Right cardiac atrium (tissue), 5 donors: ENCODE measurements around the gene ZHX3. TPM values are rescaled to one million over a fixed set of nuclear protein-coding genes. Genes with fewer than 3 reads are reported as not detected.
A peak's percentile ranks its signal among the peaks of the same experiment; 100 is the strongest.

Experiments
- ATAC-seq, 2 donors: fragments of 200-7000 bp; cut with Tn5 transposase; one replicate each; pipeline versions ENCODE4 v1.8.0 to v1.9.1; 2020; ENCODE audit warnings: moderate library complexity in 2 of 2, mild to moderate bottlenecking in 1 of 2
- DNase-seq, 3 donors: peaks; one replicate each; pipeline ENCODE4 v3.0.0-alpha.2; 2020
- H3K27ac ChIP-seq: one replicate; pipeline ENCODE4 v1.5.1; 2013; ENCODE audit warnings: mild to moderate bottlenecking, low read length, control low read depth, moderate library complexity
- H3K27me3 ChIP-seq: one replicate; pipeline ENCODE4 v1.6.1; 2013; ENCODE audit not compliant: control insufficient read depth, insufficient read depth
- H3K4me1 ChIP-seq: one replicate; pipeline ENCODE4 v1.6.1; 2013; ENCODE audit warnings: low read length; ENCODE audit not compliant: control insufficient read depth, insufficient read depth
- H3K4me3 ChIP-seq: one replicate; pipeline ENCODE4 v1.5.1; 2013; ENCODE audit warnings: low read length, control low read depth
- H3K9me3 ChIP-seq: one replicate; pipeline ENCODE4 v1.6.1; 2013; ENCODE audit warnings: low read length; ENCODE audit not compliant: control insufficient read depth
- WGBS: extraction: QIAGEN DNeasy Blood & Tissue Kit; methylation state at CpG from one replicate; pipeline ENCODE4 v1.1.7; 2013; 5-methylcytosine and 5-hydroxymethylcytosine counted together
- intact Hi-C, 4 donors: fragments of 100-400 bp; cut with DNase I; formaldehyde crosslinking; loops; one replicate each; pipeline versions ENCODE4 v1.11.0 to v1.14.0; 2022 to 2023
- polyA plus RNA-seq: library from polyadenylated mRNA; stranded (reverse); fragments of 200-250 nt; gene quantifications from one replicate; pipeline ENCODE4 v1.2.3, GENCODE V29; 2013
- total RNA-seq, 4 donors: library from RNA; stranded (reverse); fragmentation: NEBNext Ultra II Directional; extraction: Animal tissue kit (Norgen Biotek cat#: 25700); gene quantifications; one replicate each; pipeline ENCODE4 v1.2.1, GENCODE V29; 2021
- donor health status: healthy with polysubstance abuse.
- donor health status: DM: no; HTN: yes; CAD: no.
- donor health status: DM: no; HTN: no; CAD: no.
- donor health status: DM: no; HTN: yes; CAD: no; lungs with severe emphysema.
- donor health status: DM: yes; HTN: yes; CAD: no.

The ZHX3 gene
- total and polyA plus RNA-seq, 5 donors: 11.6 to 39.7 (median 33.4) TPM

GRCh38 chr20:41222296-41222695, 95.2 kb downstream of the ZHX3 start:
- 89% methylated on average over 1 of the region's 1 CpG for WGBS
- Histone ChIP-seq H3K4me1 (peaks cover 4% of the 10 kb centered on the region), H3K4me3 (no peak overlapping the region), H3K27me3 (no peaks in the 10 kb centered on the region), H3K27ac (no peak overlapping the region), H3K9me3 (no peaks in the 10 kb centered on the region)
- intact Hi-C loops: no loop called here
- peak; percentile 36 to 39 for ATAC-seq
- DNase-seq: no peak

GRCh38 chr20:41221614-41222218, 95.8 kb downstream of the ZHX3 start:
- DNase-seq: no peak

GRCh38 chr20:41219824-41220223, 97.7 kb downstream of the ZHX3 start:
- ATAC-seq (no peak), DNase-seq (no peak)
- Histone ChIP-seq H3K9me3 (no peaks in the 10 kb centered on the region), H3K27me3 (no peaks in the 10 kb centered on the region), H3K4me3 (no peak overlapping the region), H3K4me1 (peaks cover 4% of the 10 kb centered on the region), H3K27ac (no peak overlapping the region)
- intact Hi-C loops: no loop called here
- 91% methylated on average over 2 of the region's 2 CpGs for WGBS

More at GRCh38 chr20:41221614-41222218, 95.8 kb downstream of the ZHX3 start:
- intact Hi-C loops: no loop called here
- H3K4me3 ChIP-seq: no peak overlapping the region
- H3K27me3 ChIP-seq: no peaks in the 10 kb centered on the region
- 91% methylated on average over 5 of the region's 5 CpGs for WGBS
- H3K4me1 ChIP-seq: peaks cover 4% of the 10 kb centered on the region
- no peak for ATAC-seq
- H3K9me3 ChIP-seq: no peaks in the 10 kb centered on the region
- H3K27ac ChIP-seq: no peak overlapping the region

GRCh38 chr20:41218466-41218865, 99.1 kb downstream of the ZHX3 start:
- Histone ChIP-seq H3K27ac (no peak overlapping the region), H3K27me3 (no peaks in the 10 kb centered on the region), H3K4me1 (peaks cover 5% of the 10 kb centered on the region), H3K4me3 (no peak overlapping the region), H3K9me3 (no peaks in the 10 kb centered on the region)
- no peak for DNase-seq
- ATAC-seq: peak in 1 of 2 donors; percentile 42
- intact Hi-C loops: no loop called here
- 56% methylated on average over 2 of the region's 2 CpGs for WGBS

- H3K9me3 ChIP-seq: no peaks in the 10 kb centered on the region
- 71% methylated on average over 5 of the region's 5 CpGs for WGBS
- H3K4me3 ChIP-seq: no peak overlapping the region
- DNase-seq (no peak), ATAC-seq (peak in 1 of 2 donors; percentile 33)
- H3K27me3 ChIP-seq: no peaks in the 10 kb centered on the region
- peaks cover 7% of the 10 kb centered on the region for H3K4me1 ChIP-seq
- H3K27ac ChIP-seq: no peak overlapping the region
- intact Hi-C loops: no loop called here
Measured at GRCh38 chr20:41217422-41217821, 100.1 kb downstream of the ZHX3 start.

- H3K4me1 ChIP-seq: peaks cover 3% of the 10 kb centered on the region
- no peak overlapping the region for H3K27ac ChIP-seq
- no peak for DNase-seq
- no peak for ATAC-seq
- H3K27me3 ChIP-seq: no peaks in the 10 kb centered on the region
- no peaks in the 10 kb centered on the region for H3K9me3 ChIP-seq
- WGBS: 99% methylated on average over 3 of the region's 3 CpGs
- intact Hi-C loops: no loop called here
- H3K4me3 ChIP-seq: no peak overlapping the region
Measured at GRCh38 chr20:41214666-41215065, 102.9 kb downstream of the ZHX3 start.

GRCh38 chr20:41214202-41214601, 103.3 kb downstream of the ZHX3 start:
- peaks cover 3% of the 10 kb centered on the region for H3K4me1 ChIP-seq
- H3K27me3 ChIP-seq: no peaks in the 10 kb centered on the region
- DNase-seq (no peak), ATAC-seq (no peak)
- H3K4me3 ChIP-seq: no peak overlapping the region
- no peaks in the 10 kb centered on the region for H3K9me3 ChIP-seq
- intact Hi-C loops: no loop called here
- H3K27ac ChIP-seq: no peak overlapping the region
- 96% methylated on average over 3 of the region's 3 CpGs for WGBS

GRCh38 chr20:41213150-41213820, 104.2 kb downstream of the ZHX3 start:
- WGBS: 42% methylated on average over 1 of the region's 1 CpG
- ATAC-seq (peak; percentile 68 to 79), DNase-seq (peak in 1 of 3 donors; percentile 76)
- H3K4me1 ChIP-seq: peaks cover 3% of the 10 kb centered on the region
- H3K9me3 ChIP-seq: no peaks in the 10 kb centered on the region
- no peak overlapping the region for H3K27ac ChIP-seq
- no peaks in the 10 kb centered on the region for H3K27me3 ChIP-seq
- intact Hi-C loops: no loop called here
- H3K4me3 ChIP-seq: no peak overlapping the region

- H3K9me3 ChIP-seq: no peaks in the 10 kb centered on the region
- 77% methylated on average over 11 of the region's 11 CpGs for WGBS
- no peak overlapping the region for H3K4me3 ChIP-seq
- no peaks in the 10 kb centered on the region for H3K27me3 ChIP-seq
- intact Hi-C loops: no loop called here
- peak overlapping the region; percentile 76 for H3K27ac ChIP-seq
- H3K4me1 ChIP-seq: peaks cover 6% of the 10 kb centered on the region
- ATAC-seq: peak; percentile 45 to 67
- peak in 2 of 3 donors; percentile 37 to 74 for DNase-seq
Measured at GRCh38 chr20:41205313-41205712, 112.2 kb downstream of the ZHX3 start.

GRCh38 chr20:41204304-41205265, 112.9 kb downstream of the ZHX3 start:
- H3K4me3 ChIP-seq: no peak overlapping the region
- H3K27ac ChIP-seq: no peak overlapping the region
- WGBS: 93% methylated on average over 8 of the region's 8 CpGs
- no peaks in the 10 kb centered on the region for H3K9me3 ChIP-seq
- intact Hi-C loops: no loop called here
- peaks cover 6% of the 10 kb centered on the region for H3K4me1 ChIP-seq
- H3K27me3 ChIP-seq: no peaks in the 10 kb centered on the region
- peak; percentile 22 to 38 for ATAC-seq
- DNase-seq: no peak

GRCh38 chr20:41203660-41204059, 113.9 kb downstream of the ZHX3 start:
- no peak overlapping the region for H3K4me3 ChIP-seq
- H3K4me1 ChIP-seq: peaks cover 6% of the 10 kb centered on the region
- DNase-seq (no peak), ATAC-seq (no peak)
- no peaks in the 10 kb centered on the region for H3K9me3 ChIP-seq
- intact Hi-C loops: no loop called here
- H3K27me3 ChIP-seq: no peaks in the 10 kb centered on the region
- no peak overlapping the region for H3K27ac ChIP-seq
- 94% methylated on average over 9 of the region's 9 CpGs for WGBS
